DOHH2 (cell line): ENCODE data around the gene B3GALT5.

Source experiments
- H3F3A ChIP-seq: fragments of 200-600 bp; sonication (generic), shearing (Covaris generic); 2 replicates; pipeline ENCODE4 v1.6.0; 2016; ENCODE audit warnings: antibody characterized with exemption, mild to moderate bottlenecking; ENCODE audit not compliant: control insufficient read depth, insufficient read depth
- H3K27ac ChIP-seq: fragments of 200-600 bp; sonication (generic); 2 replicates; pipeline ENCODE4 v1.5.1; 2014; ENCODE audit warnings: low read depth, mild to moderate bottlenecking, low read length, moderate library complexity
- H3K27me3 ChIP-seq: fragments of 200-600 bp; sonication (generic); 2 replicates; pipeline ENCODE4 v1.6.1; 2014; ENCODE audit warnings: mild to moderate bottlenecking, low read length, mixed read lengths; ENCODE audit not compliant: control insufficient read depth
- H3K36me3 ChIP-seq: fragments of 200-600 bp; sonication (generic); 2 replicates; pipeline ENCODE4 v1.6.1; 2014; ENCODE audit warnings: mild to moderate bottlenecking, low read length, moderate library complexity, mixed read lengths; ENCODE audit not compliant: control insufficient read depth
- H3K4me1 ChIP-seq: fragments of 200-600 bp; sonication (generic); 2 replicates; pipeline ENCODE4 v1.6.1; 2014; ENCODE audit warnings: mild to moderate bottlenecking, low read length, mixed read lengths; ENCODE audit not compliant: control insufficient read depth
- H3K4me2 ChIP-seq: fragments of 200-600 bp; sonication (generic); 2 replicates; pipeline ENCODE4 v1.6.0; 2014; ENCODE audit warnings: mild to moderate bottlenecking, low read length, moderate library complexity
- H3K4me3 ChIP-seq: fragments of 200-600 bp; sonication (generic); 2 replicates; pipeline ENCODE4 v1.5.1; 2014; ENCODE audit warnings: mild to moderate bottlenecking, low read length, mixed read lengths
- H3K79me2 ChIP-seq: fragments of 200-600 bp; sonication (generic); 2 replicates; pipeline ENCODE4 v1.6.1; 2014; ENCODE audit warnings: mild to moderate bottlenecking, low read length, mixed read lengths; ENCODE audit not compliant: control insufficient read depth
- H3K9me2 ChIP-seq: fragments of 200-600 bp; sonication (generic); replicated peaks from 2 replicates; pipeline ENCODE4 v1.6.1; 2014; ENCODE audit warnings: mild to moderate bottlenecking, low read length, mixed read lengths; ENCODE audit not compliant: control insufficient read depth
- H3K9me3 ChIP-seq: fragments of 200-600 bp; sonication (generic); 2 replicates; pipeline ENCODE4 v1.6.1; 2014; ENCODE audit warnings: antibody characterized with exemption, low read length, mixed read lengths; ENCODE audit not compliant: control insufficient read depth, insufficient read depth
- H4K20me1 ChIP-seq: fragments of 200-600 bp; sonication (generic); 2 replicates; pipeline ENCODE4 v1.6.0; 2014; ENCODE audit warnings: low read depth, mild to moderate bottlenecking, antibody characterized with exemption, low read length, moderate library complexity; ENCODE audit not compliant: control insufficient read depth, insufficient read depth
- CTCF ChIP-seq: fragments of 200-600 bp; sonication (generic); IDR thresholded peaks from one replicate; pipeline ENCODE4 v1.5.1; 2014; ENCODE audit warnings: antibody characterized with exemption, mild to moderate bottlenecking, low read depth, low read length; ENCODE audit not compliant: poor library complexity, severe bottlenecking
- EZH2phosphoT487 ChIP-seq: fragments of 200-600 bp; sonication (generic); IDR thresholded peaks from 2 replicates; pipeline ENCODE4 v1.6.1; 2017; ENCODE audit warnings: borderline replicate concordance, mild to moderate bottlenecking, antibody characterized with exemption, low read length, moderate library complexity, mixed read lengths

B3GALT5 gene

GRCh38 chr21:39637197-39637970 is 24.6 kb downstream of the B3GALT5 start:
- TF ChIP-seq EZH2phosphoT487 (no peak), CTCF (no peak)
- Histone ChIP-seq H3K27me3 (no peaks in the 10 kb centered on the region), H3K27ac (no peak overlapping the region), H3K9me2 (no peaks in the 10 kb centered on the region), H3K4me1 (no peaks in the 10 kb centered on the region), H3F3A (no peaks in the 10 kb centered on the region), H3K4me2 (no peak overlapping the region), H3K9me3 (no peaks in the 10 kb centered on the region), H4K20me1 (no peaks in the 10 kb centered on the region), H3K79me2 (no peaks in the 10 kb centered on the region), H3K4me3 (no peak overlapping the region), H3K36me3 (no peaks in the 10 kb centered on the region)

GRCh38 chr21:39637971-39638240 is 25.2 kb downstream of the B3GALT5 start:
- no peak overlapping the region for H3K4me2 ChIP-seq
- no peaks in the 10 kb centered on the region for H3K27me3 ChIP-seq
- no peaks in the 10 kb centered on the region for H3K9me3 ChIP-seq
- no peaks in the 10 kb centered on the region for H3K4me1 ChIP-seq
- H4K20me1 ChIP-seq, result no peaks in the 10 kb centered on the region
- H3K9me2 ChIP-seq, result no peaks in the 10 kb centered on the region
- no peak overlapping the region for H3K27ac ChIP-seq
- TF ChIP-seq CTCF, result no peak
- TF ChIP-seq EZH2phosphoT487, result no peak
- H3K36me3 ChIP-seq, result no peaks in the 10 kb centered on the region
- no peak overlapping the region for H3K4me3 ChIP-seq
- no peaks in the 10 kb centered on the region for H3F3A ChIP-seq
- no peaks in the 10 kb centered on the region for H3K79me2 ChIP-seq

GRCh38 chr21:39638281-39638680 is 25.5 kb downstream of the B3GALT5 start:
- Histone ChIP-seq H3F3A (no peaks in the 10 kb centered on the region), H3K36me3 (no peaks in the 10 kb centered on the region), H3K9me3 (no peaks in the 10 kb centered on the region), H3K4me2 (no peak overlapping the region), H4K20me1 (no peaks in the 10 kb centered on the region), H3K4me3 (no peak overlapping the region), H3K4me1 (no peaks in the 10 kb centered on the region), H3K27me3 (no peaks in the 10 kb centered on the region), H3K9me2 (no peaks in the 10 kb centered on the region), H3K27ac (no peak overlapping the region), H3K79me2 (no peaks in the 10 kb centered on the region)
- TF ChIP-seq CTCF (no peak), EZH2phosphoT487 (no peak)
